NCI-H1417 treated with DMSO at 0.1 percent for 48 hours (cell line): ENCODE data around the gene POLH.
"Not testable (repeated sequence)": the region's sequence is repeated elsewhere in the genome, so short reads cannot be mapped to it uniquely, and the experiment has no call there.

Experiments used
- DNase-seq: peaks from one replicate; lab custom pipeline; 2025; lab: John Stamatoyannopoulos, UW

Gene POLH

GRCh38 chr6:43575772-43576551 is at the start of gene POLH, which contains the start of gene XPO5:
POLH (plus strand) TSS chr6:43576185; CDS start chr6:43582320, 6,135 bp downstream.
XPO5 (minus strand) TSS chr6:43576038; CDS start chr6:43575864, 174 bp downstream.
- DNase-seq: peak; percentile 76

GRCh38 chr6:43532201-43532600 is 43.8 kb upstream of the POLH start:
- no peak for DNase-seq

- not testable (repeated sequence) for DNase-seq
Measured at GRCh38 chr6:43538986-43539385, 37.0 kb upstream of the POLH start.

GRCh38 chr6:43539409-43539808 is 36.6 kb upstream of the POLH start:
- DNase-seq: not testable (repeated sequence)

GRCh38 chr6:43540507-43540906 is 35.5 kb upstream of the POLH start:
- no peak for DNase-seq

- no peak for DNase-seq
Measured at GRCh38 chr6:43541774-43542471, 34.1 kb upstream of the POLH start.

- no peak for DNase-seq
Measured at GRCh38 chr6:43544461-43544860, 31.5 kb upstream of the POLH start.

- no peak for DNase-seq
Measured at GRCh38 chr6:43547222-43547621, 28.8 kb upstream of the POLH start.

- not testable (repeated sequence) for DNase-seq
Measured at GRCh38 chr6:43557620-43558019, 18.4 kb upstream of the POLH start.

GRCh38 chr6:43559328-43559727 is 16.7 kb upstream of the POLH start:
- DNase-seq: no peak

- no peak for DNase-seq
Measured at GRCh38 chr6:43570876-43571441, 5.0 kb upstream of the POLH start.

- no peak for DNase-seq
Measured at GRCh38 chr6:43572015-43572414, 4.0 kb upstream of the POLH start.

GRCh38 chr6:43575105-43575771 is 747 bp upstream of the POLH start:
- DNase-seq: no peak

- DNase-seq: no peak
Measured at GRCh38 chr6:43578748-43579147, 2.8 kb downstream of the POLH start.

- DNase-seq: no peak
Measured at GRCh38 chr6:43579171-43579570, 3.2 kb downstream of the POLH start.

GRCh38 chr6:43582911-43583310 is 6.9 kb downstream of the POLH start:
- no peak for DNase-seq

- DNase-seq: no peak
Measured at GRCh38 chr6:43584892-43585570, 9.0 kb downstream of the POLH start.

- DNase-seq: no peak
Measured at GRCh38 chr6:43588194-43588593, 12.2 kb downstream of the POLH start.

GRCh38 chr6:43589564-43589963 is 13.6 kb downstream of the POLH start:
- DNase-seq: not testable (repeated sequence)

GRCh38 chr6:43593938-43594337 is 18.0 kb downstream of the POLH start:
- DNase-seq: no peak

- DNase-seq: no peak
Measured at GRCh38 chr6:43600595-43600994, 24.6 kb downstream of the POLH start.

GRCh38 chr6:43604174-43604573 is 28.2 kb downstream of the POLH start:
- DNase-seq: no peak
